SK-N-SH (cell line): ENCODE data around the gene FAM120B. TPM values are rescaled to one million over a fixed set of nuclear protein-coding genes. Genes with fewer than 3 reads are reported as not detected.

Experiments
- CTCF ChIA-PET: fragments of 300-600, 350-600 bp; formaldehyde crosslinking; extraction: SDS; loops from one replicate; lab custom pipeline; 2021; lab: Yijun Ruan, JAX
- POLR2A ChIA-PET: fragments of 350-600 bp; sonication (Branson Sonifier 250); formaldehyde crosslinking; extraction: SDS; loops from one replicate; lab custom pipeline; 2020; ENCODE audit warnings: antibody characterized with exemption, inconsistent platforms; lab: Yijun Ruan, JAX
- DNase-seq: peaks from one replicate; pipeline ENCODE4 v3.0.0; 2012
- H2AFZ ChIP-seq: fragments of 200-600 bp; sonication (generic); 2 replicates; pipeline ENCODE4 v1.8.1; 2016; ENCODE audit warnings: antibody characterized with exemption, mild to moderate bottlenecking, low read depth
- H3F3A ChIP-seq: fragments of 200-600 bp; sonication (generic); replicated peaks from 2 replicates; pipeline ENCODE3; 2016; ENCODE audit warnings: antibody characterized with exemption, mild to moderate bottlenecking; ENCODE audit not compliant: insufficient read depth
- H3K27ac ChIP-seq, 2 experiments: fragments of 200-500 bp in 1 of 2; fragments of 200-600 bp in 1 of 2; sonication (Bioruptor generic) in 1 of 2; sonication (generic), shearing (Covaris generic) in 1 of 2; 2 replicates each; pipeline versions ENCODE4 v1.5.1 to v1.6.1; 2014 to 2016; ENCODE audit warnings: low read depth in 2 of 2, inconsistent platforms in 1 of 2, low read length in 1 of 2, mild to moderate bottlenecking in 1 of 2, mixed read lengths in 1 of 2
- H3K27me3 ChIP-seq: fragments of 200-600 bp; sonication (generic), shearing (Covaris generic); 2 replicates; pipeline ENCODE4 v1.6.1; 2016; ENCODE audit warnings: mixed run types; ENCODE audit not compliant: insufficient read depth
- H3K36me3 ChIP-seq, 2 experiments: fragments of 200-500 bp in 1 of 2; fragments of 200-600 bp in 1 of 2; sonication (Bioruptor generic) in 1 of 2; sonication (generic) in 1 of 2; replicated peaks in 1 of 2; 2 replicates each; pipeline versions ENCODE3 to v1.5.1; 2014 to 2016; ENCODE audit warnings: low read length in 1 of 2, mild to moderate bottlenecking in 1 of 2; ENCODE audit not compliant: insufficient read depth in 2 of 2, control insufficient read depth in 1 of 2
- H3K4me1 ChIP-seq, 2 experiments: fragments of 200-500 bp in 1 of 2; fragments of 200-600 bp in 1 of 2; sonication (Bioruptor generic) in 1 of 2; sonication (generic), shearing (Covaris generic) in 1 of 2; 2 replicates each; pipeline versions ENCODE4 v1.5.1 to v1.6.1; 2014 to 2016; ENCODE audit warnings: low read depth in 1 of 2, low read length in 1 of 2, mixed run types in 1 of 2; ENCODE audit not compliant: insufficient read depth in 2 of 2, control insufficient read depth in 1 of 2
- H3K4me2 ChIP-seq: fragments of 200-600 bp; sonication (generic), shearing (Covaris generic); 2 replicates; pipeline ENCODE4 v1.6.1; 2017; ENCODE audit warnings: mixed run types
- H3K4me3 ChIP-seq, 2 experiments: fragments of 200-500 bp in 1 of 2; fragments of 200-600 bp in 1 of 2; sonication (Bioruptor generic) in 1 of 2; sonication (generic), shearing (Covaris generic) in 1 of 2; 2 replicates each; pipeline versions ENCODE4 v1.5.1 to v1.8.1; 2014 to 2016; ENCODE audit warnings: low read depth in 2 of 2, inconsistent platforms in 1 of 2, low read length in 1 of 2, mild to moderate bottlenecking in 1 of 2, mixed read lengths in 1 of 2, moderate library complexity in 1 of 2
- H3K79me2 ChIP-seq: fragments of 200-600 bp; sonication (generic); 2 replicates; pipeline ENCODE4 v1.8.1; 2017; ENCODE audit warnings: mild to moderate bottlenecking; ENCODE audit not compliant: insufficient read depth
- H3K9ac ChIP-seq: fragments of 200-600 bp; sonication (generic); 2 replicates; pipeline ENCODE4 v1.6.1; 2017; ENCODE audit warnings: mixed run types
- H3K9me2 ChIP-seq: fragments of 200-600 bp; sonication (generic); 2 replicates; pipeline ENCODE4 v1.6.1; 2017; ENCODE audit warnings: mixed run types
- H3K9me3 ChIP-seq: fragments of 200-600 bp; sonication (generic); 2 replicates; pipeline ENCODE4 v1.6.1; 2017; ENCODE audit warnings: mixed run types, mild to moderate bottlenecking, moderate library complexity
- H4K20me1 ChIP-seq: fragments of 200-600 bp; sonication (generic); 2 replicates; pipeline ENCODE4 v1.6.1; 2017; ENCODE audit warnings: mild to moderate bottlenecking, mixed run types; ENCODE audit not compliant: insufficient read depth
- CTCF ChIP-seq: fragments of 200-600 bp; sonication (generic); IDR thresholded peaks from 2 replicates; pipeline ENCODE4 v1.6.1; 2017; ENCODE audit warnings: antibody characterized with exemption, mild to moderate bottlenecking, moderate library complexity
- EZH2phosphoT487 ChIP-seq: fragments of 200-600 bp; sonication (generic); IDR thresholded peaks from 2 replicates; pipeline ENCODE4 v1.6.1; 2017; ENCODE audit warnings: low read depth, mixed run types, mild to moderate bottlenecking, antibody characterized with exemption, moderate library complexity, borderline replicate concordance
- FOSL2 ChIP-seq: IDR thresholded peaks from 2 replicates; pipeline ENCODE4 v1.4.0; 2012; ENCODE audit warnings: low read depth, mild to moderate bottlenecking, moderate library complexity, borderline replicate concordance
- FOXJ3 ChIP-seq: sonication (generic); formaldehyde crosslinking; IDR thresholded peaks from 2 replicates; pipeline ENCODE4 v1.5.1; 2020; ENCODE audit warnings: mild to moderate bottlenecking, missing genetic modification reagents
- GABPA ChIP-seq: IDR thresholded peaks from 2 replicates; pipeline ENCODE4 v1.4.0; 2012; ENCODE audit warnings: low read depth, mild to moderate bottlenecking
- GATA2 ChIP-seq: sonication (generic); formaldehyde crosslinking; IDR thresholded peaks from 2 replicates; pipeline ENCODE4 v1.5.0; 2020; ENCODE audit warnings: mild to moderate bottlenecking, missing genetic modification reagents
- MAX ChIP-seq: IDR thresholded peaks from 2 replicates; pipeline ENCODE4 v1.4.0; 2012; ENCODE audit warnings: low read depth
- MEF2A ChIP-seq: IDR thresholded peaks from 2 replicates; pipeline ENCODE4 v1.4.0; 2012; ENCODE audit warnings: low read depth, borderline replicate concordance
- NFIC ChIP-seq: IDR thresholded peaks from 2 replicates; pipeline ENCODE4 v1.4.0; 2012; ENCODE audit warnings: borderline replicate concordance
- NRF1 ChIP-seq: IDR thresholded peaks from 2 replicates; pipeline ENCODE4 v1.6.1; 2012; ENCODE audit warnings: low read depth, mild to moderate bottlenecking, low read length
- POLR2AphosphoS5 ChIP-seq: IDR thresholded peaks from 2 replicates; pipeline ENCODE4 v1.6.1; 2012; ENCODE audit warnings: low read depth, low read length
- RAD21 ChIP-seq: IDR thresholded peaks from 2 replicates; pipeline ENCODE4 v1.6.1; 2012; ENCODE audit warnings: mild to moderate bottlenecking, low read length
- RXRA ChIP-seq: IDR thresholded peaks from 2 replicates; pipeline ENCODE4 v1.4.0; 2012; ENCODE audit warnings: low read depth, mild to moderate bottlenecking, borderline replicate concordance
- SIN3A ChIP-seq: IDR thresholded peaks from 2 replicates; pipeline ENCODE4 v1.6.1; 2012; ENCODE audit warnings: low read depth, mild to moderate bottlenecking, low read length, moderate library complexity, borderline replicate concordance
- SMC3 ChIP-seq: IDR thresholded peaks from 2 replicates; pipeline ENCODE4 v1.6.1; 2012; ENCODE audit warnings: low read depth, low read length, improper control_type of control experiment
- TAF1 ChIP-seq: IDR thresholded peaks from 2 replicates; pipeline ENCODE4 v1.6.1; 2012; ENCODE audit warnings: low read depth, mild to moderate bottlenecking, low read length, moderate library complexity, borderline replicate concordance
- TCF12 ChIP-seq: IDR thresholded peaks from 2 replicates; pipeline ENCODE4 v1.4.0; 2012
- USF2 ChIP-seq: fragments of 150-350 bp; IDR thresholded peaks from 2 replicates; pipeline ENCODE4 v1.6.1; 2017; ENCODE audit warnings: antibody characterized with exemption, low read length, low read depth, borderline replicate concordance
- YY1 ChIP-seq: IDR thresholded peaks from 2 replicates; pipeline ENCODE4 v1.4.0; 2012; ENCODE audit warnings: low read depth, mild to moderate bottlenecking
- WGBS: methylation state at CpG from one replicate; pipeline ENCODE4 v1.1.6; 2017; ENCODE audit warnings: low lambda C conversion rate; 5-methylcytosine and 5-hydroxymethylcytosine counted together
- polyA plus RNA-seq, 3 experiments: library from polyadenylated mRNA; depleted of rRNA; stranded (reverse); fragments of >200 nt; gene quantifications; 2 replicates each; pipeline ENCODE4 v1.2.3, GENCODE V29; 2012

The FAM120B gene
- polyA plus RNA-seq, 1 of the 3 experiments (the other 2 are of a cell fraction) = 7.7 TPM

GRCh38 chr6:170402318-170403040, 95.9 kb downstream of the FAM120B start:
- H3K4me3 ChIP-seq = no peak overlapping the region
- ChIA-PET CTCF (interaction anchor here (1.4 kb wide), 1 partner anchor 9 kb away, joined by 4 read pairs; no protein-coding TSS in a partner anchor), POLR2A (no interaction called here)
- TF ChIP-seq FOXJ3 (no peak), CTCF (no peak), RXRA (no peak), NRF1 (no peak), SMC3 (no peak), MAX (no peak), TCF12 (no peak), GABPA (no peak), FOSL2 (no peak), SIN3A (no peak), USF2 (no peak), POLR2AphosphoS5 (no peak), RAD21 (no peak), EZH2phosphoT487 (no peak), YY1 (no peak), GATA2 (CRISPR knock-in tag) (no peak), NFIC (no peak), MEF2A (no peak), TAF1 (no peak)
- H3K9me3 ChIP-seq = no peaks in the 10 kb centered on the region
- no peak overlapping the region for H2AFZ ChIP-seq
- no peak overlapping the region for H3K27ac ChIP-seq
- peaks cover 0 to 19% of the 10 kb centered on the region in 2 experiments; a peak in 2 of 4 replicates for H3K4me1 ChIP-seq
- no peaks in the 10 kb centered on the region for H3K9me2 ChIP-seq
- H3F3A ChIP-seq = peaks cover 37% of the 10 kb centered on the region
- DNase-seq = no peak
- peaks cover 14 to 58% of the 10 kb centered on the region in 2 experiments for H3K36me3 ChIP-seq
- no peaks in the 10 kb centered on the region for H3K27me3 ChIP-seq
- H4K20me1 ChIP-seq = no peaks in the 10 kb centered on the region
- WGBS = 93% methylated on average over 13 of the region's 13 CpGs
- no peak overlapping the region for H3K4me2 ChIP-seq
- no peaks in the 10 kb centered on the region for H3K79me2 ChIP-seq
- no peak overlapping the region for H3K9ac ChIP-seq
